ENCODE data around the gene AGTRAP. TPM values are rescaled to one million over a fixed set of nuclear protein-coding genes. Genes with fewer than 3 reads are reported as not detected.

AGTRAP gene
- total and polyA plus RNA-seq, 2 of the 8 experiments (the other 6 are each of a cell fraction or from before 2014, with no cell fraction given), result 69.7 to 192 TPM

- H3K4me2 ChIP-seq (ENCODE audit: insufficient read depth in 1 of 2, low read depth in 2 of 2, low read length in 2 of 2), result no peak overlapping the region
Observed at GRCh38 chr1:11711490-11711889, 24.4 kb upstream of the AGTRAP start.

More at GRCh38 chr1:11711490-11711889, 24.4 kb upstream of the AGTRAP start:
- Histone ChIP-seq H3K4me1 (replicated peaks in 1 of 4; ENCODE audit: control insufficient read depth in 3 of 4, insufficient read depth in 4 of 4, low read length in 3 of 4) (peaks cover 0 to 10% (median 8%) of the 10 kb centered on the region in 4 experiments; a peak in 5 of 7 replicates), H3K79me1 (ENCODE audit: low read depth, low read length) (no peaks in the 10 kb centered on the region), H2AK5ac (ENCODE audit: low read depth, low read length) (no peak overlapping the region), H3K14ac (ENCODE audit: insufficient read length) (no peak overlapping the region), H3K79me2 (ENCODE audit: control insufficient read depth in 1 of 2, insufficient read depth in 2 of 2, low read length in 2 of 2) (no peaks in the 10 kb centered on the region), H2AFZ (ENCODE audit: low read length) (no peak overlapping the region), H3K4me3 (ENCODE audit: extremely low read depth in 1 of 4, insufficient read depth in 2 of 4, low read depth in 3 of 4, low read length in 4 of 4) (no peak overlapping the region), H3K18ac (ENCODE audit: extremely low read depth, low read length) (no peak overlapping the region), H3K9ac (replicated peaks in 1 of 4; ENCODE audit: extremely low read depth in 1 of 4, low read depth in 3 of 4, low read length in 3 of 4) (no peak overlapping the region), H3K36me3 (ENCODE audit: control insufficient read depth in 2 of 4, insufficient read depth in 4 of 4, low read length in 3 of 4) (peaks cover 0 to 4% (median 2%) of the 10 kb centered on the region in 4 experiments; a peak in 5 of 8 replicates), H2BK20ac (ENCODE audit: low read length) (no peak overlapping the region), H2BK15ac (ENCODE audit: low read length) (peak overlapping the region; percentile 61; the same call in 1 of the 2 replicates), H3K9me3 (ENCODE audit: insufficient read depth in 2 of 2, low read depth in 1 of 2, low read length in 1 of 2) (no peaks in the 10 kb centered on the region), H4K8ac (ENCODE audit: extremely low read depth, insufficient read depth, low read length) (no peak overlapping the region), H3K56ac (replicated peaks; ENCODE audit: insufficient read length, low read depth, low read length) (no peak overlapping the region), H4K91ac (replicated peaks; ENCODE audit: insufficient read length, low read length) (no peak overlapping the region), H2BK120ac (replicated peaks; ENCODE audit: low read depth, low read length) (no peak overlapping the region), H4K20me1 (replicated peaks in 1 of 2; ENCODE audit: control insufficient read depth in 1 of 2, insufficient read depth in 2 of 2, low read length in 2 of 2) (no peaks in the 10 kb centered on the region), H3K23ac (ENCODE audit: insufficient read length) (no peak overlapping the region), H3K27ac (ENCODE audit: low read depth, low read length) (no peak overlapping the region), H2BK5ac (ENCODE audit: low read depth, low read length) (peak overlapping the region; percentile 40), H2BK12ac (ENCODE audit: low read depth, low read length) (peak overlapping the region; percentile 40; the same call in 1 of the 2 replicates), H3K4ac (replicated peaks; ENCODE audit: insufficient read length, low read depth, low read length) (no peak overlapping the region), H4K5ac (ENCODE audit: insufficient read length, low read depth, low read length) (no peak overlapping the region), H3K23me2 (ENCODE audit: low read depth, low read length) (no peaks in the 10 kb centered on the region), H3K27me3 (replicated peaks in 1 of 4; ENCODE audit: control insufficient read depth in 3 of 4, extremely low read depth in 1 of 4, insufficient read depth in 3 of 4, low read length in 3 of 4) (no peaks in the 10 kb centered on the region)
- DNase-seq (ENCODE audit: low read depth in 1 of 2, low spot score in 2 of 2) (no peak), FAIRE-seq (no peak)
- TF ChIP-seq RAD21 (IDR thresholded peaks at IDR 0.05 in 1 of 2, conservative IDR thresholded peaks at IDR 0.05 in 1 of 2; ENCODE audit: low read depth in 2 of 2, low read length in 2 of 2) (no peak), YY1 (IDR thresholded peaks at IDR 0.05; ENCODE audit: low read depth, low read length) (peak; percentile 35; the same call in 1 of the 2 replicates), TAF1 (IDR thresholded peaks at IDR 0.05; ENCODE audit: low read depth, low read length) (no peak)
- POLR2A ChIA-PET (ENCODE audit: partially characterized antibody), result interaction anchor here (0.7 to 14.6 kb wide), 8 partner anchors 10 to 47 kb away, joined by 3 to 329 read pairs (median 6); partner anchors contain the start of genes DRAXIN, FBXO6 and MAD2L2
- WGBS, 2 experiments (ENCODE audit: extremely low coverage in 1 of 2, insufficient coverage in 1 of 2, insufficient read length in 1 of 2, insufficient replicate concordance in 2 of 2, low coverage in 1 of 2, low lambda C conversion rate in 2 of 2, missing lambda C conversion rate in 1 of 2), result 99% methylated on average over 5 of the region's 5 CpGs; no CpG with 5 or more reads in 1 of the 2 experiments
- CTCF ChIA-PET (ENCODE audit: partially characterized antibody), result interaction anchor here (0.7 to 11.1 kb wide), 16 partner anchors 8 to 95 kb away, joined by 3 to 266 read pairs (median 6); partner anchors contain the start of genes DRAXIN, FBXO2, FBXO44 and FBXO6

Measured in H1 (cell line).